HT-29 (cell line): Measurements from ENCODE around the gene CXCR6. TPM values are rescaled to one million over a fixed set of nuclear protein-coding genes. Genes with fewer than 3 reads are reported as not detected.

Experiments
- DNase-seq: peaks from one replicate; pipeline ENCODE4 v3.0.0-alpha.2; 2015; ENCODE audit warnings: low spot score
- total RNA-seq: library from RNA; depleted of rRNA; stranded (reverse); fragments of >200 nt; shearing (Covaris generic); gene quantifications from 2 replicates; pipeline ENCODE4 v1.2.3, GENCODE V29; 2014

The CXCR6 gene
- total RNA-seq, 1 experiment from 2014 or later, result not detected

DNA sequence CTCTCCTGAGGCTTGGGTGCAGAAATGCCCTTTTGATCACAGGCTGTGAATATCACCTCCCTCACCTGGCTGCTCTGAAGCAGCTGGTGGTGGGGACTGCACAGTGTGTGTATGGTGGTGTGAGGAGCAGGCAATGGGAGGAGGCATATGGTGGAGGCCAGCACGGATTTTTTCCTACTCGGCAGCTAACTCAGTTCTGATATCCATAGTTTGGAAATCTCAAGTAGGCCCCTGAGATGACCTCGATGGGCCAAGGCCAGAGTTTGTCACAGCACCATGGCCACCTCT lies 21.3 kb upstream of the CXCR6 start:
- no peak for DNase-seq

DNA sequence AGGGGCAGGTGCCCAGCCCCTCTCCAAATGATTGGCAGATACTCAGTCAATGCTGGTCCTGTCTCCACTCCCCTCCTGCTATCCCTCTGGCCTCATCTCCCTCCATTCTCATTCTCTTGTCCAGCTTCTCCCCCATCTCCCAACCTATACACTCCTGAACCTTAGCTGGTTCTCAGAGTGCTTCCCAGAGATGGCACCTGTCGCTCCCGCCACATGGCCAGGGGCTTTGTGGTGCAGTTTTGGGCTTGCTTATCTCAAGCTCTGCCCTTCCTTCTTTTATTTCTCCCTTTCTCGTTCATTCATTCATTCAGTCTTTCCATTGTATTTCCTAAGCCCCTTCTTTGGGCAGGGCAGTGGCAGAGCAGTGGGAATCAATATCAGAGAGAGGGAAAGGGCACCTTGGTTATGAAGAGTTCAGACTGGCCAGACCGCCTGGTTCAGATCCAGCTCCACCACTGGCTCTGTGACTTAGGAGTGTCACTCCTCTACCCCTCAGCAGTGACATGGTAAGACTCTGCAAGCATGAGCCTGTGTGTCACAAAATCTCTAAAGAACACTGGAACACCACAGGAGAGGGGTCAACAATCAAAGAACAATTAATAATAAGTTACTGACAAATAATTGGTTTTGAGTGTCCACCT lies 20.2 kb upstream of the CXCR6 start:
- no peak for DNase-seq

GRCh38 chr3:45923755-45924154 lies 19.5 kb upstream of the CXCR6 start:
- no peak for DNase-seq

DNA sequence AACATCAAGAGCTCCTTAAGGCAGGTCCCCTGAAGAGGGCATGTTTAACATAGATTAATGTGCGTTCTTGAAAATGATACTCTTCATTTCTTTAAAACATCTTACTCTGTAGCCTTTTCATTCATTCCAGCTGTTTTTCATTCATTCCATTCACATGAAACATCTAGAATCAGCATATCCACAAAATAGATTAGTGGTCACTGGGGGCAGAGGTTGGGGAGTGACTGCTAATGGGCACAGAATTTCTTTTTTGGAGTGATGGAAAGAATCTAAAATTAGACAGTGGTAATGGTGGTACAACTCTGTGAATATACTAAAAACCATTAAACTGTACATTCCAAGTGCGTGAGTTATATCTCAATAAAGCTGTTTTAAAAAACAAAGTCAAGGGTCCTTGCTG lies 15.4 kb upstream of the CXCR6 start:
- DNase-seq, result no peak

DNA sequence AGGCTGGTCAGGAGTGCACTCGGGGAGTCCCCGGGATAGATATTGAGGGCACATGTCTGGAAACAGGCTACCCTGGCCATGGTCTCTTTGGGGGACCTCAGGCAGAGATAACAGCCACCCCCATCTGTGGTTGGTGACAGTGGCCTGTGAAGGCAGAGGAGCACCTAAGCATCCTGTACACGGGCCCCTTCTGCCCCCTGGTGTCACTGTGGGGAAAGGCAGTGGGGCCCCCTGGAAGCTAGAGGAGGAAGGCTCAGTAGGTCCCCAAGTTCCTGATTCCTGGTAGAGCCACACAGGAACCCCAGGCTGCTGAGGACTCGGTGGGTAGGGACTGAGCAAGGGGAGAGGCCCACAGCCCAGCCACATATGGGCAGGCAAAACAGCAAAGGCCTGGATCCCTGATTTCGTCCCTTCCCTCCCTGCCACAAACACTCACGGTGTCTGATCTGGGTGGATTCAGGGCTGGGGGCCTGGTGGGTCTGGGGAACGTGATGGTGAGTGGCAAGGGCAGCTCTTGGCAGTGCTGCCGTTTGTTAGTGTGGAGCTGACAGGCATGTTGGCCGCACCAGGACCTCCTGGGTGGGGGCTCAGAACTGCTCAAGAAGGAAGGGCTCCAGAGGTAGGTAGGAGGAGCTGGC lies 14.1 kb upstream of the CXCR6 start:
- DNase-seq, result peak; percentile 42

DNA sequence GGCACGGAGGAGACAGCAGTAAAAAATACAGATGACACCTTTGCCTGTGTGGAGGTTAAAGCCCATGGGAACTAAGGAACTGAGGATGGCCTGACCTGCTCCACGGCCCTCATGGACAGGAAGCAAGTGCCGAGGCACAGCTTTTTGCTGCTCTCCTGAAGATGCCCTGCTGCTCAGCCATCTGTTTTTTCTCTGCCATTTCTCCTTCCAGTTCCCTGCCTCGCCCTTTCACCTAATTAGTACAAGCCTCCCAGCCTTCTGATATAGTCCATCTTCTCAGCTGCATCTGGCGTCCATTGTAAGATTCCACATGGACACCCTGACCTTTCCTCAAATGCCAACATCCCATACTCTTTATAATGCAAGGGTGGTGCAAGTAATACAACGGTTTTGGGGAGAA lies 11.8 kb upstream of the CXCR6 start:
- DNase-seq, result no peak

- DNase-seq, result no peak
These were observed 11.2 kb upstream of the CXCR6 start for GRCh38 chr3:45932112-45932511.

DNA sequence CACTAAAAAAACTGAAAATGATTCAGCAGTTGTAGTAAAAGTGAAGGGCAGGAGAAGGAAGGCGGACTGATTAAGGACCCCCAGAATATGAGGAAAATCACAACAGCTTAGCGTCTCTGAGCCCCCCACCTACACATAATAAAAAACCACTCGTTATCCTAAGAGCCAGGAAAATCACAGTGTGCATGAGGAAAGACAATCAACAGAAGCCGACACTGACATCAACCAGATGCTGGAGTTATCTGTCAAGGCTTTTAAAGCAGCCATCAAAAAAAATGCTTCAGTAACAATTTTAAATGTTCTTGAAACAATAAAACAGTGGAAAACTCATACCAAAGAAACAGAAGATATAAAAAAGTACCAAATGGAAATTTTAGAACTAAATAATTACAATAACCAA lies 9.7 kb upstream of the CXCR6 start:
- no peak for DNase-seq

GRCh38 chr3:45936261-45936660 lies 7.0 kb upstream of the CXCR6 start:
- DNase-seq, result no peak

- no peak for DNase-seq
These were observed 5.8 kb upstream of the CXCR6 start for GRCh38 chr3:45937206-45938042.

DNA sequence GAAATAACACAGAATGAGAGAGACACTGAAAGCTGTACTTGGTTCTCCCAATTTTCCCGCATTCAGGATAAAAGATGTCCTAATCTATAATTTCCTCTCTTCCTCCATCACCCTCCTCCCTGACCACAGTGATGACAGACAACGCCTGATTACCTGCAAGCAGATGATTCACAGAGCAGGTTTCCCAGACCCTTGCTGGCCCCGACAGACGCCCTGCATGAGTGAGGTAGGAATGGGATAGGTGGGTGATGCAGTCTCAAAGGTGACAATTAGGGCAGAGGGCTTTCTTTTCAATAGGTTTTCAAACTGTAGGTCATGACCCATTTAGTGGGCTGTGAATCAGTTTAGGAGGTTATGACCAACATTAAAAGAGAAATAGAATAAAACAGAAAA lies 5.2 kb upstream of the CXCR6 start:
- no peak for DNase-seq

- peak; percentile 84 for DNase-seq
These were observed 4.4 kb upstream of the CXCR6 start for GRCh38 chr3:45938864-45939263.

DNA sequence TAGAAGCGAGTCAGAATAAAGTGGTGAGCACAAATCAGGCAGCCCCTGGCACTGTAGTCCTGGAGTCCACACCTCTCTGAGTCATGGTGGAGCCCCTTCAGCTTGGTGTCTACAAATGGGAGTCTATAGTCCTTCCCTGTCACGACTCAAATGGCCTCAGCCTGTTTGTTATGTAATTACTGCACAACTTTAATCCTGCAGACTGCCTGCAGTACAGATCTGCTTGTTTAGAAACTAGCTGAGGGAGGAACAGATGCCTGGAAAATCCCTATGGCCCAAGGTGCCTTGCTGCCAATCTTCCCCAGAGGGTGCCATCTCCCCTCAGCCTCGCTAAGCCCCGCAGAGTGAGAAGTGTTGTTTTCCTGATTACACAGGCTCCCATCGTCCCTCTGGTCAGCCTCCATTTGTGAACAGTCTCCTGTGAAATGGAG lies 3.9 kb upstream of the CXCR6 start:
- no peak for DNase-seq

GRCh38 chr3:45940004-45940780 lies 3.1 kb upstream of the CXCR6 start:
- no peak for DNase-seq

DNA sequence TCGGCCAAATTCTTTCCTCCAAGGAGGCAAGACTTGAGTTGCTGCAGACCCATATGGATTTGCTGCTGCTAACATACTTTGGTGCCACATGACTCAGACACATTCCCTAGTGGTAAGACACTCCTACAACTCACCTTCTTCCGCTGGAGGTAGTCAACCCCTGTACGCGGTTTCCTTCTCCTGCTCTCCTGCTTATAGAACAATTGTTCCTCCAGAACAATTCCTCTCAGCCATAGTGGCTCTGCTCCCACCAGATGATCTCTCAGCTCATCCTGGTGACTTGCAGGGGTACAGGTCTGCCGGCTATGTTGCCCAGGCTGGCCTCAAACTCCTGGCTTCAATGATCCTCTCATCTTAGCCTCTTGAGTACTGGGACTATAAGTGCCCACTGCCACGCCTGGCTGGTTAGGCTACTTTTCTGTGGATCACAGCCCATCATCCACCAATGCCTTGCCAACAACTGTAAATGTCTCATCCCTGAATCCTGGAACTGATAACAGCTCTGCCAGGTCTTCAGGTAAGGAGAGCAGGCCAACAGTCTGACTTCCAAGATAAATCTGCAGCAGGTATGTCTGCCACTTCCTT lies 2.4 kb upstream of the CXCR6 start:
- no peak for DNase-seq

DNA sequence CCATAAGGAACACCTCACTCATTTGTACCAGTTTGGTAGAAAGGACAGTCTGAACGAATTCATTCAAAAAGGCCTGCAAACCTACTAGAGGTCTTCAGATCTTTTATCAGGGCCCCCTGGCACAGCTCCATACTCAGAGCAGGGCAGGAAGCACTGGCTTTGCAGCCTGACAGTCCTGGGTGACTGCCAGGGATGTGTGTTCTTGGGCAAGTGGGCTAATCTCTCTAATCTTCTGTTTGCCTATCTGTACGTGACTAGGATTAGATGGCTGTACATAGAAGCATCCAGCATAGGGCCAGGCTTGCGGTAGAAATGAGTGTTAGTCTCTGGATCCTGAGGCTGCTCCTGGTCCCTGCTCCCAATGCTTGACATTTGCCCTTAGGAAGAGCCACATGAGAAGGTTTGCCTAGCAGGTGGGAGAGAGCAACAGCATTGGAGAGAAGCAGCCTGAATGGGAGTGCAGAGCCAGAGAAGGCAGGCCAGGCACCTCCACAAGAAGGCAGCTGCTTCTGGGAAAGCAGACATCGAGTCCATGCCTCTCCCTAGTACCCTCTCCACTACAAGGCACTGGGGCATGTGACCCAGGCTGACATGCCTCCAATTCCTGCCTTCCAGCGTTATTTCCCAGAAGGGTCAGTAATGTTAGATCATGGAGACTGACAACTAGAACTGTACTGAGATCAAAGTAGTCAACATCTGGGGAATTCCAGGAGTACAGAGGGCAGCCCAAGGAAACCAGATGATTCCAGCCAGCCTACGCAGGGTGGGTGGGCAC lies 1.0 kb upstream of the CXCR6 start:
- DNase-seq, result no peak

- no peak for DNase-seq
These were observed 1.8 kb downstream of the CXCR6 start for GRCh38 chr3:45944830-45945620.

GRCh38 chr3:45946307-45946706 lies 3.0 kb downstream of the CXCR6 start:
- DNase-seq, result no peak

DNA sequence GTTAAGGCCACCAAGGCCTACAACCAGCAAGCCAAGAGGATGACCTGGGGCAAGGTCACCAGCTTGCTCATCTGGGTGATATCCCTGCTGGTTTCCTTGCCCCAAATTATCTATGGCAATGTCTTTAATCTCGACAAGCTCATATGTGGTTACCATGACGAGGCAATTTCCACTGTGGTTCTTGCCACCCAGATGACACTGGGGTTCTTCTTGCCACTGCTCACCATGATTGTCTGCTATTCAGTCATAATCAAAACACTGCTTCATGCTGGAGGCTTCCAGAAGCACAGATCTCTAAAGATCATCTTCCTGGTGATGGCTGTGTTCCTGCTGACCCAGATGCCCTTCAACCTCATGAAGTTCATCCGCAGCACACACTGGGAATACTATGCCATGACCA lies 3.6 kb downstream of the CXCR6 start:
- no peak for DNase-seq

GRCh38 chr3:45947361-45947760 lies 4.1 kb downstream of the CXCR6 start:
- no peak for DNase-seq
